ENCODE measurements around the gene MTMR11.
A peak's percentile ranks its signal among the peaks of the same experiment; 100 is the strongest.
"Not testable (repeated sequence)": the region's sequence is repeated elsewhere in the genome, so short reads cannot be mapped to it uniquely, and the experiment has no call there.

Gene MTMR11

DNA sequence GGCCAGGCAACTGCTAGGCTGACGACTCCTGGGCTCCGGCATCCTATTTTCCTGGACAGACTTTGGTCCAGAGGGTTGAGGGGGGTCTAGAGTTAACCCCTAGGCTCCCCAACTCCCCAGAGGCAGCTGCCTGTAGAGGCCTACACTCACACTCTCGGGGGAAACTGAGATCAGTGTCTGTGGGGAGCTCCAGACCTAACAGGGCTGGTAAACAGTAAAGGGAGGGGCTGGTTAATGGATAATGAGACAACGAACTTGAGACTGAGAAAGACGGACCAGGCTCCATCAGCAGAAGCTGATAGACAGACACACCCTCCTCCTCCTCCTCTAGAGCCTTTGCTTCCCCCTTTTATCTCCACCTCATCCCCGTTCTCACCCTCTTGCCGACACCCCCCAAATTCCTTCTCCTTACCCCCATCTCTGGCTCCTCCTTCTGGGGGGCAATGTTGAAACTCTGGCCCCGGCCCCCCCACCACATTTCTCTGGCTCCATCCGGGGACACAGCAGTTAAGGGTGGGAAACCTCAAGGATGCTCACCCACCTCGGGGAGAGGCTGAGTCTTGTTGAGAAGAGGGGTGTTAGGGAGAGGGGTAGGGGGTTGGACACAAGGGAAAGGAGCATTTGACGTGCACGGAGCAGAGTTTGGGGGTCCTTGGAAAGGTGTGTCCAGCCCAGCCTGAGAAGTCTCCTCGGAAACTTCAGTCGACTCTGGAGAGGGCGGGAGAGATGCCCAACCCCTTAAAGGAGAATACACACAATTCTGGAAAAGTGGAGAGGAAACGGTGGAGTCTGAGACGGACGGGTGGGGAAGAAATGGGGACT lies at the start of gene MTMR11:
MTMR11 (minus strand) TSS at position 710 of the 822 bp plus-strand sequence; CDS start at position 478, 232 bp downstream.
- DNase-seq: no peak

- no peak for DNase-seq
These were observed 43.4 kb upstream of the MTMR11 start for GRCh38 chr1:149979972-149980540.

- no peak for DNase-seq
These were observed 42.7 kb upstream of the MTMR11 start for GRCh38 chr1:149979245-149979971.

DNA sequence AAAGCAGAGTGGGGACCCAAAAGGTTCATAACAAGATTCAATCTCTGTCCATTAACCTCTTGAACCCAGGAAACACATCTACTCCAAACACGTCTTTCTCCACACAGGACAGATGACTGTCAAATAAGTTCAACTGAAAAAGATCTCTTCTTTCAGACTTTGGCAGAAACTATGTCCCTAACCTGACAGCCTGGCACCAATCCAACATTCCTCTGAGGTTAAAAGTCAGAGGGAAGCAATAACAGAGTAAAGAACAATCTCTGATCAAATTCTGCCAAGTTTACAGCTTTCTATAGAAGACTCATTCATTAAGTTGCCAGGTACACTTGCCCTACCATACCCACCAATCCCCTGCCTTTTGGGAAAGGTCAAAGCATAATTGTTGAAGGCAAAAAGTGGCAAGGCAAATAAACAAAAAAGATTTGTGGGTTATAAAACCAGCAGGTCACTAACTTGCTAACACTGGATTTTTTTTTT lies 41.9 kb upstream of the MTMR11 start:
- no peak for DNase-seq

- DNase-seq: no peak
These were observed 40.7 kb upstream of the MTMR11 start for GRCh38 chr1:149977345-149977744.

GRCh38 chr1:149972547-149972946 lies 35.9 kb upstream of the MTMR11 start:
- no peak for DNase-seq

DNA sequence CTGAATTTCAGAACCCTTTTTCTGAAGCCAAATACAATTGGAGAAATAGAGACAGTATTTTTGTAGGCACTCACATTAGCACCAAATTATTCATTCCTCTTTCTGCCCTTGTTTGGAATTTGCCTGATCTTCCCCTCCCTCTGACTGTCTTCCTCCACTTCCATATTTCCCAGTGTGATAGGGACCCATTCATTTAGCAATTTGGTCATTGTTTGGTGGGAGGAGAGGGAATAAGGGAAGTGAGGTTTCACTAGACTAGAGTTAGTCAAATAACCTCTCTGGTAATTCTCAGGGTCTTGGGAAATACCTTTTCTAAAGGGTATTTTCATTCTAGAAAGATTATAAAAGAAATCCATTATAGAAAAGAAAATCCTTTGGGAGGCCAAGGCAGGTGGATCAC lies 31.0 kb upstream of the MTMR11 start:
- DNase-seq: no peak

DNA sequence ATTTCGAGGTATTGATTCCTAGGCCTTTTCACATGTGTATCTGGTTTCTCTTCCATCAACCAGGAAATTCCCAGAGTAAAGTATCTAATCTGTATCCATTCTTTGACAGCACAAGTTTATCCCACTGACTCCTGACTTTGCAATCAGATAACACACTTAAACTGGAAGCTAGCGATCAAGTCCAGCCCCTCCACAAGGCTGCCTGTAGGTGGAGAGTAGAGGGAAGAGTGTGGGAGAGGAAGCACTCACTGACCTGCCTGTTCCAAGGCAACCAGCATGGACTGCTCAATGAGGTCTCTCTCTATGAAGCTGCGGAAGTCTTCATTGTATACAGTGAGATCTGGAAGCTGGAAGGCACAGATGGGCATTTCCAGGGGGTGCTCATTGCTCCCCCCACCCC lies 30.4 kb upstream of the MTMR11 start:
- DNase-seq: no peak

DNA sequence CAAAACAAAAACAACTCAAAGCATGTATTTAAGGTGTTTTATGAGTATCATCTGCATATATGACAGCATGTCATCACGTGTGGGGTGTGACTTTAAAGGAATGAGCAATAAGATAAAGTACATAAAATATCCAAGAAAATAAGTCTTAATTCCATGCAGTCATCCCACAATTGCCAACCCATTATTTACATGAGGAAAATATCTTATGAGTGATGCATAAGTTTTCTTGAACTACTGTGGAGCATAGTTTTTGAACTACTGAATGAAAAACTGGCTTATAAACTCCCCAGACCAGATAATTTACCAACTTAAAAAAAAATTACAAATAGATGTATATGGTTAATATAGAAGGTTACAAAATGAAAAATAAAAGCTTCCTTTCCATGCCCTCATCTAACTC lies 29.7 kb upstream of the MTMR11 start:
- DNase-seq: no peak

DNA sequence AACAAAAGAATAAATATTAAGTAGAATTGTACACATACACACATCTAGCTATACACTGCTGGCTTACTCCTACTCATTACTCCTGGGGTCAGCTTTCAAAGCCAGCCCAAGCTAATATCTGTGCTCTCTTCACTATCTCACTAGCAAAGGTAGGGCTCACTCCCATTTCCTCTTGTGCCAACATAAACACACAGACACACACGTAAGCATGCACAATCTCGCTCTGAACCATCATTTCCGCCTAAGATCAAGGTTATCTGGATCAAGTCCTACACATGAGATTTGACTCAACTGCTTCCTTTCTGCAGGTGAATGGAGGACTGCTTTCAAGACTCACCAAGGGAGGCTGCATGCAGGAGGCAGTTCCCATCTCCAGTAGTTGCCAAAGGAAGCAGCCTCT lies 28.8 kb upstream of the MTMR11 start:
- DNase-seq: no peak

DNA sequence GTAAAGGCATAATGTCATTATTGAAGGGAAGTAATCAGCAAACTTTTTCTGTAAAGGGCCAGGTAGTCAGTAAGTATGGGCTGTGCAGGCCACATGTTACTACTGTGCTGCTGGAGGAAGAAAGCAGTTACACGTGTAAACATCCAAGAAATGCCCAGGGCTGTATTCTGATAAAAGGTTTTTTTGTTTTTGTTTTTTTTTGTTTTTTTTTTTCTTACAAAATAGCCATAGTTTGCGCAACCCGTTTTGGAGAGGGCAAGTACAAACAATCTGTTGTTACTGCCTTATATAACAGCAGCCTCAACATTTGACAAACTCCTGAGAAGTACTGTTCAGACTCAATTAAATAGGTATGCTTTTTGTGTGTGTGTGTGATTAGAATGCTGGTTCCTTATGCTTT lies 26.7 kb upstream of the MTMR11 start:
- DNase-seq: no peak

DNA sequence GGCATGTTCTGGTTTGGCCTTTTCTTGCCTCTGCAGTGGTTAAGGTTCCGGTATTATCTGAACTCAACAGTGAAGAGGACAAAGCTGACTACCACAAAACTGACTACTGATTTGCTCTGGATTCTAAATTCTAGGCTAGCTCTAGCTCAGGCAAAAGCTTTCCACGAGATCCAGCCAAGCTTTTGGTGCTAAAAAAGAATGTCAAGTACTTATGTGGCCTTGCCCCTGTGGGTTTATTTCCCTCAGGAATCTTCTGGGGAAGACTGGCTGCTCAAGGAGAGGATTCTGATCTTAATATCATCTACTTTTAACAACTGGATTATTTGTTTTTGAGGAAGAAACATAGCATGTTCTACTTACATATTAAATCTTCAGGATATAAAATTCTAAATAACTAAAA lies 26.1 kb upstream of the MTMR11 start:
- DNase-seq: no peak

- peak; percentile 48 for DNase-seq
These were observed 25.5 kb upstream of the MTMR11 start for GRCh38 chr1:149962039-149962647.

GRCh38 chr1:149957548-149957947 lies 20.9 kb upstream of the MTMR11 start:
- DNase-seq: not testable (repeated sequence)

DNA sequence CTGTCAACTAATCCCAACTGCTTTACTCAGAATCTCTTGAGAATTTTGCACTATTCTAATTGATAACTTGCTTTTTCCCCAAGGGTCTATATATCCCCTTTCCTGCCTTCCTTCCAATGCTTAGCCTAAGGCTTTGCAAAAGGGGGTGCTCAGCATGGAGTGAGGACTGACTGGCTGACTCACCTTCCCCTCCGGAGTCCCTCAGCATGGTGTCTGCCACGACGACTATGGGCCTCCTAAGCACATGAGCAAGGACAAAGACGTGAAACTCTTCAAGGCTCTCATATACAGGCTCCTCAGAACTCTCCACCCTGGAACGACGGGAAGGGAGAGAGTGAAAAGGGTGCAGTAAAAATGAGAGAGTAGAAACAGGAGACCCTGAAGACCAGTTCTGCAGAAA lies 13.2 kb upstream of the MTMR11 start:
- DNase-seq: no peak

GRCh38 chr1:149945206-149945605 lies 8.5 kb upstream of the MTMR11 start:
- DNase-seq: no peak

DNA sequence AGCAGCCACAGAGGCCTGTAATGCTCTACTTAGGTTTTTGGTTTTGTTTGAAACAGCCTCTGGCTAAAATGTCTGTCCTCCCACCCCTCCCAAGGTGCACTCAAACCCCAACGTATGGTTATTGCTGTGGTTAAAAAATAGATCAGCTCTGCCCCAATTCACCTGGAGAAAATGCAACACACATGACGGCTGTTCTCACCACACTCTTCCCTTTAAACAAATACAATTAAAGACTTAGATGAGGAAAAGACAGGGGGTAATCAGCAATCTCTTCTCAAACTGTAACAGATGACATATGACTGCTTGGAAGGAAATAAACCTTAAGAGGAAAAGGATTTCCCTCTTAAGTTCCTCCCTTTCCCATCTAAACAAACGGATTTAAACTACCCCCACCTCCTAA lies 6.2 kb upstream of the MTMR11 start:
- no peak for DNase-seq

DNA sequence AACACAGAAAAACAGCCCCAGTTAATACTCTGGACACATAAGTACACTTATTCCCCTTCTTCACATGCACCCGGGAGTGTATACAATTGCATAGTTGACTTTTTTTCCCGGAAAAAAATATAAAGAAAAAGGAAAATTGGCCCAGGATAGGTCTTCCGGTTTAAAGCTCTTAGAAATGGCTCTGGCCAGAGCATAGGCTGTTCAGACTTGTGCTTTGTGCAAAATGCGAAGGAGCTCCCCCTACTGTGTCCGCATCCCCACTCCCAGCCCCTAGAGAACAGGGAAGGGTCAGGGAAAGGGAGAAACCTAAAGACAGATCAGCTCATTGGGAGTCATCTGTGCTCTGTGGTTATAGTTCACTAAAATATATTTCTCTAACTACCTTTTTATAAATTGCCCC lies 5.5 kb upstream of the MTMR11 start:
- no peak for DNase-seq

DNA sequence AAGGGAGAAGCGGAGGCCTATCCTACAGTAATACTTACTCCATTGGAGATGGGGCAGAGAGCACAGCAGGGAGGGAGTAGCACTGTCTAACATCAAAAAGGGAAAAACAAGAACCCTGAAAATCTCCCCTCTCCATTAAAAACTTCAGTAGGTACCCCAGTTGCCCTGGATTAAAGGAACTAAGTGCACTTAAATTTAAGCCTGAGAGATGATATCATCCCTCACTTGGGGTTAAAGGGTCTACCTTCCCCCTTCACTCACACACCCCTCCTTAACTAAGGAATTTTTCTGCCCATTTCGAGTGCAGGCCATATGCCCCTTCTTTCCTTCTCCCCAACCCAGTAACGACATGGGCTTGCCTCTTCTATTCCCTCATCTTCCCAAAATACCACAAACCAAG lies 3.7 kb upstream of the MTMR11 start:
- DNase-seq: no peak

- not testable (repeated sequence) for DNase-seq
These were observed 2.0 kb upstream of the MTMR11 start for GRCh38 chr1:149938668-149939003.

GRCh38 chr1:149937759-149938158 lies 1.1 kb upstream of the MTMR11 start:
- no peak for DNase-seq

GRCh38 chr1:149936992-149937705 lies 470 bp upstream of the MTMR11 start:
- DNase-seq: no peak

GRCh38 chr1:149934356-149934755 lies 2.3 kb downstream of the MTMR11 start:
- DNase-seq: no peak
